ENCODE data around the gene N4BP2L1. TPM values are rescaled to one million over a fixed set of nuclear protein-coding genes. Genes with fewer than 3 reads are reported as not detected.
A peak's percentile ranks its signal among the peaks of the same experiment; 100 is the strongest.

N4BP2L1 gene
- total RNA-seq, 1 donor from 2014 or later, result 19.2 TPM

DNA sequence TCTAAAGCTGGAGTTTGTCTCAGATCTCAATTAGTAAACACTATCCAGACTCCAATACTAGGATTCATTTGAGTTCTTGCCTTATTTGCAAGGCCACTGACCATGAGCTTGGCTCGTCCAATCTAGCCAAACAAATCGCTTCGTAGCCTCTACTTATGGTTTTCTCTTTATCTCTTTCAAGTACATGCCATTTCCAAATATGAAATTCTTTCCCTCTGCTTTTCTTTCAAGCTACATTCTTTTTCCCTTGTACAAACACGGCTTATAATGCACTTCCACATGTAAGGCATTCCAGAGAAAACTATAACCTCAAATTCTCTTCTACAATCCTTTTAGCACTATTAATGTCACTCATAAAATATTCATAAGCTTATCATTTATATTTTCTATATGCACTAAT, 10.9 kb upstream of the N4BP2L1 start:
- Histone ChIP-seq H3K4me1 (no peaks in the 10 kb centered on the region), H3K36me3 (no peaks in the 10 kb centered on the region), H3K9me3 (no peaks in the 10 kb centered on the region), H3K27me3 (no peaks in the 10 kb centered on the region), H3K27ac (no peak overlapping the region), H3K4me3 (no peak overlapping the region)
- TF ChIP-seq POLR2AphosphoS5 (IDR thresholded peaks at IDR 0.05; ENCODE audit: insufficient read depth in 1 of 2, low read depth in 1 of 2), result no peak
- TF ChIP-seq, protein P1, sequence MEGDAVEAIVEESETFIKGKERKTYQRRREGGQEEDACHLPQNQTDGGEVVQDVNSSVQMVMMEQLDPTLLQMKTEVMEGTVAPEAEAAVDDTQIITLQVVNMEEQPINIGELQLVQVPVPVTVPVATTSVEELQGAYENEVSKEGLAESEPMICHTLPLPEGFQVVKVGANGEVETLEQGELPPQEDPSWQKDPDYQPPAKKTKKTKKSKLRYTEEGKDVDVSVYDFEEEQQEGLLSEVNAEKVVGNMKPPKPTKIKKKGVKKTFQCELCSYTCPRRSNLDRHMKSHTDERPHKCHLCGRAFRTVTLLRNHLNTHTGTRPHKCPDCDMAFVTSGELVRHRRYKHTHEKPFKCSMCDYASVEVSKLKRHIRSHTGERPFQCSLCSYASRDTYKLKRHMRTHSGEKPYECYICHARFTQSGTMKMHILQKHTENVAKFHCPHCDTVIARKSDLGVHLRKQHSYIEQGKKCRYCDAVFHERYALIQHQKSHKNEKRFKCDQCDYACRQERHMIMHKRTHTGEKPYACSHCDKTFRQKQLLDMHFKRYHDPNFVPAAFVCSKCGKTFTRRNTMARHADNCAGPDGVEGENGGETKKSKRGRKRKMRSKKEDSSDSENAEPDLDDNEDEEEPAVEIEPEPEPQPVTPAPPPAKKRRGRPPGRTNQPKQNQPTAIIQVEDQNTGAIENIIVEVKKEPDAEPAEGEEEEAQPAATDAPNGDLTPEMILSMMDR (IDR thresholded peaks at IDR 0.05), result no peak
- no peak for TF ChIP-seq POLR2A (IDR thresholded peaks at IDR 0.05)
- DNase-seq (ENCODE audit: extremely low spot score in 2 of 2), result no peak
- intact Hi-C loops (cut with DNase I), result no loop called here

DNA sequence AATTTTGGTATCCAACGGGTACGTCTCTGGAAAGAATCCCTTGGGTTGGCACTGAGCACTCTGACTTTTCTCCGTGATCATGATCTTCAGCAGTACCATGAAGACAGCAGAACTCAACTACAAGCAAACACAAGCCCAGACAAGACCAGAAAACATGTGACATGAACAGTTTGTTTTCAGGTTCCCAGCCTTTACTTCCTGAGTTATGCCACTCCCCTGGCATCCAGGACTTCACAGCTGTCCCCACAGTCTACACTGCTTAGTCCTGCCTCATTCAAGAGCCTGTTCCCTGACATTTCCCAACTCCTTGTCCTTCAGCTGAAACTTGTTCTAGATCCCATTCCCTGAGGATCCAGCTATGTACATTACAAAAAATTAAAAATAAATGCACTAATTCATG, 4.9 kb upstream of the N4BP2L1 start:
- H3K4me1 ChIP-seq, result peaks cover 12% of the 10 kb centered on the region
- H3K9me3 ChIP-seq, result no peaks in the 10 kb centered on the region
- no peak for DNase-seq (ENCODE audit: extremely low spot score in 2 of 2)
- no peak overlapping the region for H3K27ac ChIP-seq
- H3K27me3 ChIP-seq, result no peaks in the 10 kb centered on the region
- intact Hi-C loops (cut with DNase I), result no loop called here
- no peak overlapping the region for H3K4me3 ChIP-seq
- TF ChIP-seq POLR2AphosphoS5 (IDR thresholded peaks at IDR 0.05; ENCODE audit: insufficient read depth in 1 of 2, low read depth in 1 of 2), result peak in 1 of 2 donors; percentile 43
- TF ChIP-seq, protein P1 (IDR thresholded peaks at IDR 0.05), result no peak
- no peaks in the 10 kb centered on the region for H3K36me3 ChIP-seq

DNA sequence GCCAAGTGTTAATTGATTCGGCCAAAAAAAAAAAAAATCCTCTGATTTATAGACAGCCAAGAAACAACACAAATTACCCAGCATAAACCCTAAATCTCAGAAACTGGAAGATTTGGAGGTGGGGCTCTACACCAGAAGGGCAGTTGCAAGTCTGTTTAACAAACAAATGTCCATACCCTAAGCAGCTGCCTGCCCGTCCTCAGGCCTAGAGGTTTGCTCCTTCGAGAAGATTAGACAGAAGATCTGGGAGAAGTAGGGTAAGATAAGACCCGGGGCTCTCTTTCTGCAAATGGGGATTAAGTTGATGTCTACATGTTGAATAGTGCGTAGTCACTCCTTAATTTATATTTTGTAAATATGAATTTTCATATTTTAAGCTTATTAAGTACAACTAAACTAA, 3.4 kb upstream of the N4BP2L1 start:
- TF ChIP-seq POLR2AphosphoS5 (IDR thresholded peaks at IDR 0.05; ENCODE audit: insufficient read depth in 1 of 2, low read depth in 1 of 2) (no peak), POLR2A (IDR thresholded peaks at IDR 0.05) (no peak)
- TF ChIP-seq, protein P1 (IDR thresholded peaks at IDR 0.05), result no peak
- Histone ChIP-seq H3K27me3 (no peaks in the 10 kb centered on the region), H3K4me3 (no peak overlapping the region), H3K27ac (no peak overlapping the region), H3K36me3 (no peaks in the 10 kb centered on the region), H3K9me3 (no peaks in the 10 kb centered on the region), H3K4me1 (peaks cover 18% of the 10 kb centered on the region)
- no peak for DNase-seq (ENCODE audit: extremely low spot score in 2 of 2)
- intact Hi-C loops (cut with DNase I), result no loop called here

DNA sequence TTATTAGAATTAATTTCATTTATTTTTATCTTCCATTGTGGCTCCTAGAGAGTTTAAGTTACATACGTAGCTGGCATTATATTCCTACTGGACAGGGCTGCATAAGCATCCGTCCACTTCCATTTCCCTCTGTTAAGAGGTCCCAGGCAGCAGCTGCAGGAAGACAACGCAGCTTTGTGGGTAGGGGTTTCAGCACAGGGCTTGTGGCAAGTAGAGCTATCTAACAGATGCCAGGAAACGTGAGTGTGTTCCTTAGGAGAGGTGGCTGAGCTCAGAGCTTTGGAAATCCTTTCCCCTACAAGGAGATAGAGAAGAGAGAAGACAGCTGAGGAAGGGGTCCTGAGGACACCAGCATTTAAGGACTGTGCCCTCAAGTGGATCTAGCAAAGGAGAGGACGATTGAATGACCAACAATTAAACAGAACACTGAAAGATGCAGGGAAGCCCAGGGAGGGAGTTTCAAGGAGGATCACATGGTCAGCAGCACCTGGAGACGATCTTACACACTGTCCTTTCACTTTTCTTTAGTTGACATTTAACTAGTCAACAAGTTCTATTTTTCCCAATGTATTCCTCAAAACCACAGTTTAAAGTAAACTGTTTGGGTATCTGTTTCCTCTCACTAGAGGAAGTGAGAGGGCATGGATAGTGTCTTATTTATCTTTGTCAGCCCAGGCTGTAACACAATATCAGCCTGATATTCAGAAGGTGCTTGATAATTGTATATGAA, 2.3 kb upstream of the N4BP2L1 start:
- no peak for DNase-seq (ENCODE audit: extremely low spot score in 2 of 2)
- no peak for TF ChIP-seq POLR2A (IDR thresholded peaks at IDR 0.05)
- TF ChIP-seq, protein P1 (IDR thresholded peaks at IDR 0.05), result no peak
- no peak for TF ChIP-seq POLR2AphosphoS5 (IDR thresholded peaks at IDR 0.05; ENCODE audit: insufficient read depth in 1 of 2, low read depth in 1 of 2)
- Histone ChIP-seq H3K4me1 (peaks cover 29% of the 10 kb centered on the region), H3K4me3 (no peak overlapping the region), H3K27me3 (no peaks in the 10 kb centered on the region), H3K9me3 (no peaks in the 10 kb centered on the region), H3K27ac (no peak overlapping the region), H3K36me3 (no peaks in the 10 kb centered on the region)
- intact Hi-C loops (cut with DNase I), result no loop called here

DNA sequence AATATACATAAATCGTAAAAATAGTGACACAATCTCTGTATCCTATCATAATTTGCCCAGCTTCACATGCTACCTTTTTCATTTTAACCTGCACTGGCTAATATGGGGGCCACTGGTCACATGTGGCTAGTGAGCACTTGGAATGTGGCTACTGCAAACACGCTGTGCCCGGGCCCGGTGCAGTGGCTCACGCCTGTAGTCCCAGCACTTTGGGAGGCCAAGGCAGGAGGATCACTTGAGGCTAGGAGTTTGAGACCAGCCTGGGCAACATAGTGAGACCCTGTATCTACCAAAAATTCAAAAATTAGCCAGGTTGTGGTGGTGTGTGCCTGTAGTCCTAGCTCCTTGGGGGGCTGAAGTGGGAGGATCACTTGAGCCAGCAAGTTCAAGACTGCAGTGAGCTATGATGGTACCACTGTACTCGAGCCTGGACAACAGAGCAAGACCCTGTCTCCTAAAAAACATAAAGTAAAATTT, 1.5 kb upstream of the N4BP2L1 start:
- H3K27ac ChIP-seq, result peak overlapping the region; percentile 96
- intact Hi-C loops (cut with DNase I), result no loop called here

More for the DNA sequence above, 1.5 kb upstream of the N4BP2L1 start:
- Histone ChIP-seq H3K36me3 (no peaks in the 10 kb centered on the region), H3K4me3 (no peak overlapping the region), H3K27me3 (no peaks in the 10 kb centered on the region), H3K4me1 (peaks cover 31% of the 10 kb centered on the region), H3K9me3 (no peaks in the 10 kb centered on the region)
- TF ChIP-seq POLR2AphosphoS5 (IDR thresholded peaks at IDR 0.05; ENCODE audit: insufficient read depth in 1 of 2, low read depth in 1 of 2), result no peak
- DNase-seq (ENCODE audit: extremely low spot score in 2 of 2), result no peak
